SK-N-MC (cell line): ENCODE measurements around the gene BCOR.
A peak's percentile ranks its signal among the peaks of the same experiment; 100 is the strongest.

Experiments
- DNase-seq: peaks from one replicate; pipeline ENCODE4 v3.0.0-alpha.2; 2011; ENCODE audit warnings: low read depth, low spot score
- H3K27ac ChIP-seq: fragments of 200-600 bp; sonication (generic); 2 replicates; pipeline ENCODE4 v1.5.1; 2016; ENCODE audit warnings: mixed run types
- H3K36me3 ChIP-seq: fragments of 200-600 bp; sonication (generic); 2 replicates; pipeline ENCODE4 v1.6.1; 2017; ENCODE audit warnings: antibody characterized with exemption, low read length, mixed read lengths; ENCODE audit not compliant: insufficient read depth
- H3K4me3 ChIP-seq: fragments of 200-600 bp; sonication (generic); 2 replicates; pipeline ENCODE4 v1.5.1; 2016
- H3K9ac ChIP-seq: fragments of 200-600 bp; sonication (generic); 2 replicates; pipeline ENCODE4 v1.8.0; 2017; ENCODE audit warnings: mixed run types, mixed read lengths; ENCODE audit not compliant: insufficient read length
- H3K9me3 ChIP-seq: fragments of 200-600 bp; sonication (generic); 2 replicates; pipeline ENCODE4 v1.6.1; 2017; ENCODE audit warnings: low read depth, mild to moderate bottlenecking, antibody characterized with exemption, low read length, moderate library complexity, mixed read lengths
- EZH2 ChIP-seq: fragments of 200-600 bp; sonication (generic); IDR thresholded peaks from one replicate; pipeline ENCODE4 v1.6.1; 2017; ENCODE audit warnings: antibody characterized with exemption
- FOXP2 ChIP-seq: optimal IDR thresholded peaks from 2 replicates; pipeline ENCODE3; 2011; ENCODE audit warnings: mild to moderate bottlenecking, moderate library complexity; ENCODE audit not compliant: insufficient read depth; ENCODE audit errors: extremely low read length, control extremely low read depth
- POLR2AphosphoS5 ChIP-seq: IDR thresholded peaks from 2 replicates; pipeline ENCODE4 v1.6.1; 2012; ENCODE audit warnings: mild to moderate bottlenecking, low read depth, low read length, borderline replicate concordance

The BCOR gene

GRCh38 chrX:40120838-40121580 is 23.3 kb upstream of the BCOR start:
- Histone ChIP-seq H3K4me3 (no peak overlapping the region), H3K36me3 (no peaks in the 10 kb centered on the region), H3K27ac (no peak overlapping the region), H3K9ac (no peak overlapping the region), H3K9me3 (no peaks in the 10 kb centered on the region)
- no peak for TF ChIP-seq FOXP2
- no peak for TF ChIP-seq POLR2AphosphoS5
- DNase-seq: no peak

GRCh38 chrX:40117715-40118285 is 20.0 kb upstream of the BCOR start:
- DNase-seq: no peak
- TF ChIP-seq POLR2AphosphoS5 (no peak), FOXP2 (no peak), EZH2 (no peak)
- no peaks in the 10 kb centered on the region for H3K36me3 ChIP-seq
- no peak overlapping the region for H3K9ac ChIP-seq
- H3K4me3 ChIP-seq: no peak overlapping the region
- H3K27ac ChIP-seq: no peak overlapping the region
- H3K9me3 ChIP-seq: no peaks in the 10 kb centered on the region

- Histone ChIP-seq H3K36me3 (no peaks in the 10 kb centered on the region), H3K9me3 (no peaks in the 10 kb centered on the region), H3K4me3 (no peak overlapping the region), H3K27ac (no peak overlapping the region), H3K9ac (no peak overlapping the region)
- no peak for DNase-seq
- TF ChIP-seq FOXP2: no peak
- TF ChIP-seq EZH2: no peak
- no peak for TF ChIP-seq POLR2AphosphoS5
Measured at GRCh38 chrX:40116925-40117324, 19.2 kb upstream of the BCOR start.

- no peak for DNase-seq
- Histone ChIP-seq H3K9me3 (no peaks in the 10 kb centered on the region), H3K36me3 (no peaks in the 10 kb centered on the region), H3K4me3 (no peak overlapping the region), H3K9ac (no peak overlapping the region), H3K27ac (no peak overlapping the region)
- TF ChIP-seq FOXP2 (no peak), POLR2AphosphoS5 (no peak), EZH2 (no peak)
Measured at GRCh38 chrX:40112996-40113395, 15.2 kb upstream of the BCOR start.

GRCh38 chrX:40111868-40112267 is 14.1 kb upstream of the BCOR start:
- no peaks in the 10 kb centered on the region for H3K36me3 ChIP-seq
- no peak for DNase-seq
- TF ChIP-seq EZH2 (no peak), FOXP2 (no peak), POLR2AphosphoS5 (no peak)
- no peak overlapping the region for H3K9ac ChIP-seq
- H3K27ac ChIP-seq: no peak overlapping the region
- H3K9me3 ChIP-seq: no peaks in the 10 kb centered on the region
- H3K4me3 ChIP-seq: no peak overlapping the region

- peak overlapping the region; percentile 65 for H3K9ac ChIP-seq
- DNase-seq: no peak
- H3K27ac ChIP-seq: peak overlapping the region; percentile 52
- H3K4me3 ChIP-seq: peak overlapping the region; percentile 78
- H3K9me3 ChIP-seq: no peaks in the 10 kb centered on the region
- H3K36me3 ChIP-seq: no peaks in the 10 kb centered on the region
- TF ChIP-seq EZH2 (no peak), POLR2AphosphoS5 (no peak; the same call in 1 of the 2 replicates), FOXP2 (no peak)
Measured at GRCh38 chrX:40109288-40110008, 11.7 kb upstream of the BCOR start.

- Histone ChIP-seq H3K36me3 (no peaks in the 10 kb centered on the region), H3K9ac (peak overlapping the region; percentile 65), H3K9me3 (no peaks in the 10 kb centered on the region), H3K4me3 (peak overlapping the region; percentile 78), H3K27ac (peak overlapping the region; percentile 52)
- DNase-seq: no peak
- TF ChIP-seq POLR2AphosphoS5: no peak
- no peak for TF ChIP-seq EZH2
- no peak for TF ChIP-seq FOXP2
Measured at GRCh38 chrX:40108959-40109287, 11.2 kb upstream of the BCOR start.

GRCh38 chrX:40108162-40108958 is 10.6 kb upstream of the BCOR start:
- Histone ChIP-seq H3K9ac (peak overlapping the region; percentile 65), H3K36me3 (no peaks in the 10 kb centered on the region), H3K4me3 (peak overlapping the region; percentile 78), H3K27ac (peak overlapping the region; percentile 52), H3K9me3 (no peaks in the 10 kb centered on the region)
- no peak for DNase-seq
- TF ChIP-seq EZH2 (no peak), FOXP2 (no peak), POLR2AphosphoS5 (no peak)
